Hepatocyte (in vitro differentiated cells): Measurements from ENCODE around the gene CC2D2A. TPM values are rescaled to one million over a fixed set of nuclear protein-coding genes. Genes with fewer than 3 reads are reported as not detected.

Experiments
- DNase-seq: peaks from one replicate; pipeline ENCODE4 v3.0.0-alpha.2; 2016; ENCODE audit warnings: low spot score
- H2AFZ ChIP-seq: fragments of 200-600 bp; sonication (generic); 2 replicates; pipeline ENCODE4 v1.6.0; 2016; ENCODE audit warnings: antibody characterized with exemption, mild to moderate bottlenecking
- H3K27ac ChIP-seq: fragments of 200-600 bp; sonication (generic); 2 replicates; pipeline ENCODE4 v1.5.1; 2016; ENCODE audit warnings: mild to moderate bottlenecking
- H3K27me3 ChIP-seq: fragments of 200-600 bp; sonication (generic); 2 replicates; pipeline ENCODE4 v1.6.1; 2016
- H3K36me3 ChIP-seq: fragments of 200-600 bp; sonication (generic); replicated peaks from 2 replicates; pipeline ENCODE4 v1.5.1; 2016; ENCODE audit warnings: low read depth; ENCODE audit not compliant: insufficient read depth
- H3K4me1 ChIP-seq: fragments of 200-600 bp; sonication (generic); 2 replicates; pipeline ENCODE4 v1.5.1; 2016; ENCODE audit warnings: mild to moderate bottlenecking, moderate library complexity; ENCODE audit not compliant: insufficient read depth
- H3K4me2 ChIP-seq: fragments of 200-600 bp; sonication (generic); 2 replicates; pipeline ENCODE4 v1.6.0; 2016
- H3K4me3 ChIP-seq: fragments of 200-600 bp; sonication (generic); 2 replicates; pipeline ENCODE4 v1.5.1; 2016; ENCODE audit warnings: mild to moderate bottlenecking
- H3K79me2 ChIP-seq: fragments of 200-600 bp; sonication (generic); 2 replicates; pipeline ENCODE4 v1.6.0; 2017; ENCODE audit warnings: mild to moderate bottlenecking
- H3K9me2 ChIP-seq: fragments of 200-600 bp; sonication (generic); replicated peaks from 2 replicates; pipeline ENCODE4 v1.6.0; 2017; ENCODE audit warnings: mild to moderate bottlenecking; ENCODE audit not compliant: insufficient read depth
- H3K9me3 ChIP-seq: fragments of 200-600 bp; sonication (generic); 2 replicates; pipeline ENCODE4 v1.5.1; 2016; ENCODE audit warnings: low read depth, mild to moderate bottlenecking
- H4K20me1 ChIP-seq: fragments of 200-600 bp; sonication (generic); 2 replicates; pipeline ENCODE4 v1.6.0; 2016; ENCODE audit warnings: mild to moderate bottlenecking; ENCODE audit not compliant: insufficient read depth, poor library complexity, severe bottlenecking
- CTCF ChIP-seq: fragments of 200-600 bp; sonication (generic); IDR thresholded peaks from 2 replicates; pipeline ENCODE4 v1.5.1; 2016; ENCODE audit warnings: antibody characterized with exemption, mild to moderate bottlenecking; ENCODE audit not compliant: poor library complexity
- EZH2 ChIP-seq: fragments of 200-600 bp; sonication (generic); IDR thresholded peaks from 2 replicates; pipeline ENCODE4 v1.6.1; 2016; ENCODE audit warnings: antibody characterized with exemption, mild to moderate bottlenecking, borderline replicate concordance
- EZH2phosphoT487 ChIP-seq: fragments of 200-600 bp; sonication (generic); IDR thresholded peaks from one replicate; pipeline ENCODE4 v1.6.1; 2018; ENCODE audit warnings: antibody characterized with exemption, mild to moderate bottlenecking, low read depth, moderate library complexity; ENCODE audit not compliant: unreplicated experiment, severe bottlenecking
- WGBS: methylation state at CpG from one replicate; pipeline ENCODE4 v1.1.6; 2016; ENCODE audit warnings: low lambda C conversion rate; ENCODE audit errors: missing lambda C conversion rate; 5-methylcytosine and 5-hydroxymethylcytosine counted together
- polyA plus RNA-seq: library from polyadenylated mRNA; unstranded; fragments of >200 nt; fragmentation: Nextera tagmentation; extraction: Ambion mirVana; gene quantifications from 2 replicates; pipeline ENCODE4 v1.2.1, GENCODE V29; 2016
- total RNA-seq: library from RNA; depleted of rRNA; stranded (reverse); fragments of >200 nt; gene quantifications from 2 replicates; pipeline ENCODE4 v1.2.3, GENCODE V29; 2014

The CC2D2A gene
- total and polyA plus RNA-seq, 2 experiments from 2014 or later = 6.8 to 33.6 TPM

- 93% methylated on average over 3 of the region's 3 CpGs for WGBS
- no peaks in the 10 kb centered on the region for H4K20me1 ChIP-seq
- no peaks in the 10 kb centered on the region for H3K79me2 ChIP-seq
- no peak overlapping the region for H3K27ac ChIP-seq
- H3K9me3 ChIP-seq = no peaks in the 10 kb centered on the region
- no peaks in the 10 kb centered on the region for H3K36me3 ChIP-seq
- H2AFZ ChIP-seq = no peak overlapping the region
- H3K9me2 ChIP-seq = no peaks in the 10 kb centered on the region
- H3K4me2 ChIP-seq = no peak overlapping the region
- TF ChIP-seq EZH2 (no peak), CTCF (no peak), EZH2phosphoT487 (no peak)
- no peaks in the 10 kb centered on the region for H3K4me1 ChIP-seq
- peak; percentile 5 for DNase-seq
- no peaks in the 10 kb centered on the region for H3K27me3 ChIP-seq
- no peak overlapping the region for H3K4me3 ChIP-seq
Observed at GRCh38 chr4:15600176-15600575, 130.5 kb downstream of the CC2D2A start.

- 70% methylated on average over 2 of the region's 2 CpGs for WGBS
Observed at GRCh38 chr4:15601862-15602261, 132.2 kb downstream of the CC2D2A start.

GRCh38 chr4:15605537-15605936 is 135.9 kb downstream of the CC2D2A start:
- Histone ChIP-seq H3K4me2 (no peak overlapping the region), H4K20me1 (peaks cover 3% of the 10 kb centered on the region), H3K4me1 (no peaks in the 10 kb centered on the region), H3K9me3 (no peaks in the 10 kb centered on the region), H3K27me3 (no peaks in the 10 kb centered on the region), H3K27ac (no peak overlapping the region), H2AFZ (no peak overlapping the region), H3K9me2 (no peaks in the 10 kb centered on the region), H3K36me3 (no peaks in the 10 kb centered on the region), H3K4me3 (no peak overlapping the region), H3K79me2 (no peaks in the 10 kb centered on the region)
- no peak for DNase-seq
- no peak for TF ChIP-seq EZH2phosphoT487
- TF ChIP-seq EZH2 = no peak
- no peak for TF ChIP-seq CTCF
- WGBS = 94% methylated on average over 5 of the region's 5 CpGs

More at GRCh38 chr4:15601862-15602261, 132.2 kb downstream of the CC2D2A start:
- H3K9me2 ChIP-seq = no peaks in the 10 kb centered on the region
- H3K27me3 ChIP-seq = no peaks in the 10 kb centered on the region
- H3K36me3 ChIP-seq = no peaks in the 10 kb centered on the region
- no peak overlapping the region for H3K4me2 ChIP-seq
- H2AFZ ChIP-seq = no peak overlapping the region
- no peak overlapping the region for H3K4me3 ChIP-seq
- H4K20me1 ChIP-seq = no peaks in the 10 kb centered on the region
- TF ChIP-seq CTCF (no peak), EZH2 (no peak), EZH2phosphoT487 (no peak)
- no peak for DNase-seq
- H3K4me1 ChIP-seq = no peaks in the 10 kb centered on the region
- no peaks in the 10 kb centered on the region for H3K79me2 ChIP-seq
- H3K9me3 ChIP-seq = no peaks in the 10 kb centered on the region
- peak overlapping the region; percentile 16 for H3K27ac ChIP-seq

- WGBS = 86% methylated on average over 2 of the region's 2 CpGs
- Histone ChIP-seq H3K4me1 (no peaks in the 10 kb centered on the region), H3K27me3 (no peaks in the 10 kb centered on the region), H3K79me2 (peaks cover 18% of the 10 kb centered on the region), H3K4me2 (no peak overlapping the region), H3K9me3 (no peaks in the 10 kb centered on the region), H3K36me3 (no peaks in the 10 kb centered on the region), H3K9me2 (no peaks in the 10 kb centered on the region), H2AFZ (no peak overlapping the region), H3K4me3 (no peak overlapping the region), H4K20me1 (peaks cover 6% of the 10 kb centered on the region), H3K27ac (no peak overlapping the region)
- DNase-seq = no peak
- TF ChIP-seq EZH2 = no peak
- no peak for TF ChIP-seq EZH2phosphoT487
- no peak for TF ChIP-seq CTCF
Observed at GRCh38 chr4:15610855-15611254, 141.2 kb downstream of the CC2D2A start.
